ENCODE results near the gene DNAJA2.
"Not testable (repeated sequence)": the region's sequence is repeated elsewhere in the genome, so short reads cannot be mapped to it uniquely, and the experiment has no call there.

DNAJA2 gene

DNA sequence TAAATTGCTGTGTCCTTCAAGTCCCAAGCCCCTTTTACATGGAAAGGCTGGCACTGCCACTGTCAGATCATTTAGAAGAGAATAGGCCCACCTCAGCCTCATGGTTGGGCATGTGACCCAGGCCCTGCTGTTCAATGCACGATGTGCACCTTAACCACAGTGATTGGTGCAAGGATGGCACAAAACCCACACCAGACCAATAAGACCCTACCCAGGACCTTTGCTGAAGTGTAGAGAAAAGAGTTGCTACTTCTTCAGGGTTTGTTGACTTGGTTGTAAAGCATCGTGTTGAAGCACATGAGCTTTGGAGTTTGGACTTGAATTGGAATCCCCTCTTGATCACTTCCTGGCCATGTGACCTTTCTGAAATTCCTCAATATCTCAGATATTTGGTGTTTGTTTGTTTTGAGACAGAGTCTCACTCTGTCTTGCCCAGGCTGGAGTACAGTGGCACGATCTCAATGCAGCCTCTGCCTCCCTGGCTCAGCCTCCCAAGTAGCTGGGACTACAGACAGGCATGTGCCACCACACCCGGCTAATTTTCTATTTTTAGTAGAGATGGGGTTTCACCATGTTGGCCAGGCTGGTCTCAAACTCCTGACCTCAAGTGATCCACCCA, 24.8 kb downstream of the DNAJA2 start:
- H3K4me1 Mint-ChIP-seq: no peaks in the 10 kb centered on the region
- no peak overlapping the region for H3K27ac Mint-ChIP-seq
- H3K36me3 Mint-ChIP-seq (ENCODE audit: low read depth): no peaks in the 10 kb centered on the region
- peaks cover 3% of the 10 kb centered on the region for H3K9me3 Mint-ChIP-seq
- no peak overlapping the region for H3K4me3 Mint-ChIP-seq
- DNase-seq: no peak
- H3K27me3 Mint-ChIP-seq (ENCODE audit: low read depth, poor library complexity): no peaks in the 10 kb centered on the region
- TF ChIP-seq, protein P1, sequence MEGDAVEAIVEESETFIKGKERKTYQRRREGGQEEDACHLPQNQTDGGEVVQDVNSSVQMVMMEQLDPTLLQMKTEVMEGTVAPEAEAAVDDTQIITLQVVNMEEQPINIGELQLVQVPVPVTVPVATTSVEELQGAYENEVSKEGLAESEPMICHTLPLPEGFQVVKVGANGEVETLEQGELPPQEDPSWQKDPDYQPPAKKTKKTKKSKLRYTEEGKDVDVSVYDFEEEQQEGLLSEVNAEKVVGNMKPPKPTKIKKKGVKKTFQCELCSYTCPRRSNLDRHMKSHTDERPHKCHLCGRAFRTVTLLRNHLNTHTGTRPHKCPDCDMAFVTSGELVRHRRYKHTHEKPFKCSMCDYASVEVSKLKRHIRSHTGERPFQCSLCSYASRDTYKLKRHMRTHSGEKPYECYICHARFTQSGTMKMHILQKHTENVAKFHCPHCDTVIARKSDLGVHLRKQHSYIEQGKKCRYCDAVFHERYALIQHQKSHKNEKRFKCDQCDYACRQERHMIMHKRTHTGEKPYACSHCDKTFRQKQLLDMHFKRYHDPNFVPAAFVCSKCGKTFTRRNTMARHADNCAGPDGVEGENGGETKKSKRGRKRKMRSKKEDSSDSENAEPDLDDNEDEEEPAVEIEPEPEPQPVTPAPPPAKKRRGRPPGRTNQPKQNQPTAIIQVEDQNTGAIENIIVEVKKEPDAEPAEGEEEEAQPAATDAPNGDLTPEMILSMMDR (IDR thresholded peaks at IDR 0.05): no peak

DNA sequence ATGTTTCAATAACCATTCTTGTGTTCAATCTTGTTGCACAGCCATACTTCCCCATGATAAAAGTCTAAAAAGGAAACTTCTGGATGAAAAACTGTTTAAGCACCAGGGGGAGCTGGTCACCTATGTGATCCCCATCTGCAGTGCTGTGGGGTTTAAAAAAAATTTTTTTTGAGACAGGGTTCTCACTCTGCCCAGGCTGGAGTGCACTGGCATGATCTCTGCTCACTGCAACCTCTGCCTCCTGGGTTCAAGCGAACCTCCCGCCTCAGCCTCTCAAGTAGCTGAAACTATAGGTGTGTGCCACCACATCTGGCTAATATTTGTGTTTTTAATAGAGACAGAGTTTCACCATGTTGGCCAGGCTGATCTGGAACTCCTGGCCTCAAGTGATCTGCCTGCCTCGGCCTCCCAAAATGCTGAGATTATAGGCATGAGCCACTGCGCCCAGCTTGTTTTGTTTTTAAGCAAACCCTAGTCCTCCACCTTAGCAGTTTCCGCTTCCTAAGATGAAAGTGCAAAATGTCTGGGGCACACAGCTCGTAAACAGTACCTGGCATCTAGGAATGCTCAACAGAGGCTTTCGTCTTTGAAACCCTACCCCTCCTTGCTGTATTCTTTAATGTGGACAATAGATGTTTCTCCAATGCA, 25.4 kb downstream of the DNAJA2 start:
- Mint-ChIP-seq H3K9me3 (peaks cover 4% of the 10 kb centered on the region), H3K36me3 (ENCODE audit: low read depth) (no peaks in the 10 kb centered on the region), H3K4me3 (no peak overlapping the region), H3K27ac (no peak overlapping the region), H3K27me3 (ENCODE audit: low read depth, poor library complexity) (peaks cover 4% of the 10 kb centered on the region), H3K4me1 (no peaks in the 10 kb centered on the region)
- DNase-seq: peak; percentile 19
- TF ChIP-seq, protein P1 (IDR thresholded peaks at IDR 0.05): peak; percentile 53

DNA sequence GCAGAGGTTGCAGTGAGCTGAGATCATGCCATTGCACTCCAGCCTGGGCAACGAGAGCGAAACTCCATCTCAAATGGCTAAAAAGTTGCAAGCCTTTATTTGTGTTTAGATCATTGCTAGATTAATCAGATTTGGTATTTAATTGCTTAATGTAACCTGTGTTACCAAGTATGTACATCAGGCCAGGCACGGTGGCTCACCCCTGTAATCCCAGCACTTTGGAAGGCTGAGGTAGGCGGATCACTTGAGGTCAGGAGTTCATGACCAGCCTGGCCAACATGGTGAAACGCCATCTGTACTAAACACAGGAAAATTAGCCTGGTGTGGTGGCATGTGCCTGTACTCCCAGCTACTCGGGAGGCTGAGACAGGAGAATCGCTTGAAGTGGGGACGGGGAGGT, 28.8 kb downstream of the DNAJA2 start:
- not testable (repeated sequence) for H3K27me3 Mint-ChIP-seq (ENCODE audit: low read depth, poor library complexity); H3K27ac Mint-ChIP-seq; H3K36me3 Mint-ChIP-seq (ENCODE audit: low read depth); H3K9me3 Mint-ChIP-seq; H3K4me1 Mint-ChIP-seq; H3K4me3 Mint-ChIP-seq; DNase-seq

DNA sequence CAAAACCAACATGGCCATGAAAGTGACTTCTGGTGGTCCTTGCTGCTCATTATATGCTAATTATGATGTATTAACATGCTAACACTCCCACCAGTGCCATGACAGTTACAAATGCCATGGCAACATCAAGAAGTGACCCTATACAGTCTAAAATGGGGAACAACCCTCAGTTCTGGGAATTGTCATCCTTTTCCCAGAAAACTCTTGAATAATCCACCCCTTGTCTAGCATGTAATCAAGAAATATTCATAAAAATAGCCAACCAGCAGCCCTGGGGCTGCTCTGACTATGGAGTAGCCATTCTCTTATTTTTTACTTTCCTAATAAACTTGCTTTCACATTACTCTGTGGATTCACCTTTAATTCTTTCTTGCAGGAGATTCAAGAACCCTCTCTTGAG, 35.9 kb downstream of the DNAJA2 start:
- H3K27me3 Mint-ChIP-seq (ENCODE audit: low read depth, poor library complexity): peaks cover 13% of the 10 kb centered on the region
- no peaks in the 10 kb centered on the region for H3K9me3 Mint-ChIP-seq
- H3K36me3 Mint-ChIP-seq (ENCODE audit: low read depth): no peaks in the 10 kb centered on the region
- H3K27ac Mint-ChIP-seq: no peak overlapping the region
- no peaks in the 10 kb centered on the region for H3K4me1 Mint-ChIP-seq
- DNase-seq: no peak
- H3K4me3 Mint-ChIP-seq: no peak overlapping the region
- TF ChIP-seq, protein P1 (IDR thresholded peaks at IDR 0.05): no peak

DNA sequence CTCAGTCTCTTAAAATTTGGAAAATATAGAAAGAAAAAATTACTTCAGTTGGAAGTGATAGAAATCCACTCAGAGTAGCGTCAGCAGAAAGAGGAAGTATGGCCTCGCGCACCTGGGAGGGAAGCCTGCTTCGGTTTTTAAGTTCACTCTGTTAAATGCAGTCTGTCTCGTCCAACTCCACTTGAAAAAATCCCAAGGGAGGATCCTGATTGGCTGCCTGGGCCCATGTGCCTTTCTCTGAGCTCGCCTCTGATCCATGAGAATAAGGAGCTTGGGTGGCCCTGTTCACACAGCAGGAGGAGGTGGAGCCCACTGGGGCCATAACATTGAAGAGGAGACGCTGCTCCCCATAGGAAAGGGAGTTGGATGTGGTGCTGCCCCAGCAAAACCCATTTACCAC, 40.7 kb downstream of the DNAJA2 start:
- H3K27me3 Mint-ChIP-seq (ENCODE audit: low read depth, poor library complexity): peaks cover 13% of the 10 kb centered on the region
- peaks cover 10% of the 10 kb centered on the region for H3K36me3 Mint-ChIP-seq (ENCODE audit: low read depth)
- TF ChIP-seq, protein P1 (IDR thresholded peaks at IDR 0.05): no peak
- no peaks in the 10 kb centered on the region for H3K4me1 Mint-ChIP-seq
- no peak overlapping the region for H3K4me3 Mint-ChIP-seq
- H3K27ac Mint-ChIP-seq: no peak overlapping the region
- no peaks in the 10 kb centered on the region for H3K9me3 Mint-ChIP-seq
- no peak for DNase-seq

DNA sequence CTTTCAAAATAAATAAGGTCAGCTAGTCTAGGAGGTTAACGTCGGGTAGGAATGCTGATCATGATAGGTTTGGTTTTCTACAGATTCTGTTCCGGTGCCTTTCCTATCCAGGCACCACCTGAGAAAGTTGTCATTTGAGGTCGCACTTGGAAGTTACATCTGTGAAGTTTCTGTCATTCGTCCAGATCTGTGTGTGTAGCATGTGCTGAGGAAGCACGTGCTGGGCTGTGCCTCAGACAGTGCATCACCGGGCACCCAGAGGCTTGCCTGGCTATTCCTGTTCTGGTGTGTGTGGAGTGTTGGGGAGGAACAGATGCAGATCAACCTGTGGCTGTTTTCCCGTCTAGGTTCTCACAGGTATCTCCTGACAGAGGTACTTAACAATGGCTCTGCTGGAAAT, 42.6 kb downstream of the DNAJA2 start:
- Mint-ChIP-seq H3K9me3 (no peaks in the 10 kb centered on the region), H3K4me3 (no peak overlapping the region), H3K27ac (peak overlapping the region; percentile 61), H3K27me3 (ENCODE audit: low read depth, poor library complexity) (peaks cover 4% of the 10 kb centered on the region), H3K36me3 (ENCODE audit: low read depth) (peaks cover 20% of the 10 kb centered on the region), H3K4me1 (no peaks in the 10 kb centered on the region)
- TF ChIP-seq, protein P1 (IDR thresholded peaks at IDR 0.05): no peak
- DNase-seq: no peak
